GM19035 (cell line): ENCODE data around the gene ZDHHC8.

ENCODE experiments used
- ATAC-seq: cut with Tn5 transposase; IDR thresholded peaks from one replicate; pipeline ENCODE4 v1.9.1; 2021; ENCODE audit not compliant: unreplicated experiment

ZDHHC8 gene

GRCh38 chr22:20177217-20177911 lies 45.8 kb downstream of the ZDHHC8 start:
- no peak for ATAC-seq

- ATAC-seq = no peak
Measured at GRCh38 chr22:20178075-20178914, 46.7 kb downstream of the ZDHHC8 start.

- ATAC-seq = no peak
Measured at GRCh38 chr22:20178915-20179227, 47.3 kb downstream of the ZDHHC8 start.

- ATAC-seq = no peak
Measured at GRCh38 chr22:20179455-20180244, 48.0 kb downstream of the ZDHHC8 start.

- no peak for ATAC-seq
Measured at GRCh38 chr22:20180245-20180630, 48.6 kb downstream of the ZDHHC8 start.

- no peak for ATAC-seq
Measured at GRCh38 chr22:20180640-20181039, 49.0 kb downstream of the ZDHHC8 start.

- ATAC-seq = no peak
Measured at GRCh38 chr22:20181194-20181883, 49.7 kb downstream of the ZDHHC8 start.

GRCh38 chr22:20181884-20182236 lies 50.3 kb downstream of the ZDHHC8 start:
- ATAC-seq = no peak

- ATAC-seq = no peak
Measured at GRCh38 chr22:20182365-20182764, 50.8 kb downstream of the ZDHHC8 start.

- no peak for ATAC-seq
Measured at GRCh38 chr22:20183101-20183500, 51.5 kb downstream of the ZDHHC8 start.

GRCh38 chr22:20183823-20184222 lies 52.2 kb downstream of the ZDHHC8 start:
- ATAC-seq = no peak

GRCh38 chr22:20184501-20185165 lies 53.0 kb downstream of the ZDHHC8 start:
- ATAC-seq = no peak

- ATAC-seq = no peak
Measured at GRCh38 chr22:20185750-20186149, 54.1 kb downstream of the ZDHHC8 start.

GRCh38 chr22:20186183-20186870 lies 54.7 kb downstream of the ZDHHC8 start:
- no peak for ATAC-seq

- ATAC-seq = no peak
Measured at GRCh38 chr22:20186871-20187546, 55.4 kb downstream of the ZDHHC8 start.

- ATAC-seq = no peak
Measured at GRCh38 chr22:20187777-20188566, 56.4 kb downstream of the ZDHHC8 start.

- ATAC-seq = no peak
Measured at GRCh38 chr22:20188567-20188877, 56.9 kb downstream of the ZDHHC8 start.

- ATAC-seq = no peak
Measured at GRCh38 chr22:20191000-20191515, 59.5 kb downstream of the ZDHHC8 start.

GRCh38 chr22:20191803-20192202 lies 60.2 kb downstream of the ZDHHC8 start:
- no peak for ATAC-seq
